ENCODE measurements around the gene A3GALT2. TPM values are rescaled to one million over a fixed set of nuclear protein-coding genes. Genes with fewer than 3 reads are reported as not detected.

Gene A3GALT2
- total RNA-seq, 2 experiments from 2014 or later, result not detected

DNA sequence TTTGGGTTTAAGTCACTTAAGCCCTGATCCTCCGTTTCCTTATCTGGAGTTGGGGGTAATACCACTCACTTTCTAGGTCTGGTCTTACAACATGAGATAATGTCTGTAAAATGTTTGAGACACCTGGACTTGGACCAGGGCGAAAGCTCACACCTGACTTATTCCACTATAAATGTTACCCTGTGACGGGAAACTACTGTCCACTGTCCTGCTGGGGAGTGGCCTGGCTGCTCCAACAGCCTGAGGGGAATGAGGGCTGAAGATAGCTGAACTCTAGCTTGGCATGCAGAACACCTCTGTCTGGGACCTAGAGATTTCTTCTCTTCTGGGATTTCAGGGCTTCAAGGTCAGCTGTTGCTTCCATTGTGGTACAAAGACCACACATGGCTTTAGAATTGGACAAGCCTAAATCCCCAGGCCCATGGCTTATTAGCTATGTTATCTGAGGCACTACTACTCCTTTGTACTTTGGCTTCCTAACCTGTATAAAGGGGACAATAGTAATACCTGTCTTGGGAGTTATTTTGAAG is 9.5 kb upstream of the A3GALT2 start:
- Mint-ChIP-seq H3K9me3 (no peaks in the 10 kb centered on the region), H3K27ac (no peak overlapping the region), H3K4me1 (ENCODE audit: low read depth) (peaks cover 4% of the 10 kb centered on the region), H3K36me3 (ENCODE audit: low read depth) (peaks cover 32% of the 10 kb centered on the region), H3K4me3 (no peak overlapping the region), H3K27me3 (no peaks in the 10 kb centered on the region)
- intact Hi-C loops (cut with micrococcal nuclease), result no loop called here
- ChIA-PET CTCF (interaction anchor here (0.6 to 1.5 kb wide), 2 partner anchors 18 to 35 kb away, joined by 3 to 10 read pairs; no protein-coding TSS in a partner anchor), POLR2A (interaction anchor here (0.6 to 1.0 kb wide), 2 partner anchors 19 to 411 kb away, joined by 3 to 5 read pairs; no protein-coding TSS in a partner anchor)
- ATAC-seq (no peak), DNase-seq (no peak)
- TF ChIP-seq, protein P1, sequence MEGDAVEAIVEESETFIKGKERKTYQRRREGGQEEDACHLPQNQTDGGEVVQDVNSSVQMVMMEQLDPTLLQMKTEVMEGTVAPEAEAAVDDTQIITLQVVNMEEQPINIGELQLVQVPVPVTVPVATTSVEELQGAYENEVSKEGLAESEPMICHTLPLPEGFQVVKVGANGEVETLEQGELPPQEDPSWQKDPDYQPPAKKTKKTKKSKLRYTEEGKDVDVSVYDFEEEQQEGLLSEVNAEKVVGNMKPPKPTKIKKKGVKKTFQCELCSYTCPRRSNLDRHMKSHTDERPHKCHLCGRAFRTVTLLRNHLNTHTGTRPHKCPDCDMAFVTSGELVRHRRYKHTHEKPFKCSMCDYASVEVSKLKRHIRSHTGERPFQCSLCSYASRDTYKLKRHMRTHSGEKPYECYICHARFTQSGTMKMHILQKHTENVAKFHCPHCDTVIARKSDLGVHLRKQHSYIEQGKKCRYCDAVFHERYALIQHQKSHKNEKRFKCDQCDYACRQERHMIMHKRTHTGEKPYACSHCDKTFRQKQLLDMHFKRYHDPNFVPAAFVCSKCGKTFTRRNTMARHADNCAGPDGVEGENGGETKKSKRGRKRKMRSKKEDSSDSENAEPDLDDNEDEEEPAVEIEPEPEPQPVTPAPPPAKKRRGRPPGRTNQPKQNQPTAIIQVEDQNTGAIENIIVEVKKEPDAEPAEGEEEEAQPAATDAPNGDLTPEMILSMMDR (IDR thresholded peaks at IDR 0.05), result no peak

DNA sequence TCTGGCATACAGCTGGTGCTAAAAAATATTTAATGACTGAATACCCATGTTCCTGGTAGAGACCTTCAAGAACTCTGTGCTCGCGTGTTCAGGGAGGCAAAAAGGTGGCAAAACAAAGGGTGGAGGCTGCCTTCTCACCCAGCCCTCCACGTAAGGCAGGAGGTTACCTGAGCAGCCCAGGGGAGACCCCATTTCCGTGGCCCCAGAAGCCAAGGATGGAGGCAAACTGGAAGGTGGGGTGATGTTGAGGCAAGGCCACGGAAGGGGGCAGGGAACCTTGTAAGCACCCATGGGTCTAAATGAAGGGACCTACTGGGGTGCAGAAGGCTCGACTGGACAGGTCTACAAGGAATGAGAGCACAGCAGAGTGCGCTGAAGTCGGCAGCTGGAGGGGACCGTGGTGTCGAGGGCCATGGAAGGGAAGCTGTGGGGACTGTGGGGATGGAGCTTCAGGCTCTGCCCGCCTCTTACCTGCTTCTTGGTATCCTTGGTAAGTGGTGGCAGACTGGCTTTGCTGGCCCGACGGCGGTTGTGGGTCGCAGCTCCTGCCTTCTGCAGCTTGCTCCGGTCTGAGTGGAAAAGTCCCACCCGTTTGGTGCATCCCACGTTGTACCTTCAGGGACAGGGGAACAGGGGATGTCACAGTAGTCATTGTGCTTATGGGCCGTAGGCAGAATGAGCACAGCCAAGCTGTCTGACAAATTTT is 8.9 kb upstream of the A3GALT2 start:
- Mint-ChIP-seq H3K27me3 (no peaks in the 10 kb centered on the region), H3K9me3 (no peaks in the 10 kb centered on the region), H3K4me3 (no peak overlapping the region), H3K27ac (no peak overlapping the region), H3K36me3 (ENCODE audit: low read depth) (peaks cover 36% of the 10 kb centered on the region), H3K4me1 (ENCODE audit: low read depth) (no peaks in the 10 kb centered on the region)
- POLR2A ChIA-PET, result no interaction called here
- CTCF ChIA-PET, result interaction anchor here (0.6 to 1.5 kb wide), 2 partner anchors 18 to 34 kb away, joined by 3 to 10 read pairs; no protein-coding TSS in a partner anchor
- no peak for DNase-seq
- intact Hi-C loops (cut with micrococcal nuclease), result no loop called here
- ATAC-seq, result no peak
- TF ChIP-seq, protein P1 (IDR thresholded peaks at IDR 0.05), result no peak

- peaks cover 35% of the 10 kb centered on the region for H3K36me3 Mint-ChIP-seq (ENCODE audit: low read depth)
- no peak overlapping the region for H3K27ac Mint-ChIP-seq
Measured at GRCh38 chr1:33328817-33329216, 7.9 kb upstream of the A3GALT2 start.

DNA sequence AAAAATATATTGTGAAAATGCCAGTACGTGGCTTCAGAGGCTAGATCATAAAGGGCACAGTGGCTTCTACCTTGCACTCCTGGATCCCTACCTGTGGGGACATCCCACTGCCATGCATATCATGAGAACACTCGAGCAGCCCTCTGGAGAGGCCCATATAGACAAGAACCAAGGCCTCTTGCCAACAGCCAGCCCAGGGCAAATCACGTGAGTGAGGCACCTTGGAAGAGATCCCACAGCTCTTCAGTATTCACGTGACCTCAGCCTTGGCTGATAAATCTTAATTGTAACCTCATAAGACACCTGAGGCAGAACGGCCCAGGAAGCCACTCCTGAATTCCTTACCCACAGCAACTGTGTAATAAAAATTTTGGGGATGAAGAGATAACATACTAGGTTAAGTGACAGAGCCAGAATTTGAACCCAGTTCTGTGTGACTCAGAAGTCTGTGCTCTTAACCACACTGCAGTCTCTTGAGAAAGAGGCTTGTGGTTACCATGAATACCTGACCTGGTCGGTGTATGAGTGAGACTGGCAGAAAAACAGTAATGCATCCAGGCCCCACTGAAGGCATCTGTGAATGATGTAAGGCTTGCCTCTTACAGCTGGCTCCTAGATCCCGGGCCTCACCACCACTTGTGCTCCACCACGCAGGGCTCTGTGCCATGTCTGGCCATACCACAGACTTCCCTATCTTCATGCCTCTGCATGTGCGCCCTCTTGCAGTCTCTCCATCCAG is 6.9 kb upstream of the A3GALT2 start:
- TF ChIP-seq, protein P1 (IDR thresholded peaks at IDR 0.05), result no peak
- ATAC-seq (no peak), DNase-seq (no peak)
- POLR2A ChIA-PET, result no interaction called here
- no peak overlapping the region for H3K27ac Mint-ChIP-seq
- no peaks in the 10 kb centered on the region for H3K9me3 Mint-ChIP-seq
- intact Hi-C loops (cut with micrococcal nuclease), result no loop called here
- no peak overlapping the region for H3K4me3 Mint-ChIP-seq
- no peaks in the 10 kb centered on the region for H3K4me1 Mint-ChIP-seq (ENCODE audit: low read depth)
- CTCF ChIA-PET, result interaction anchor here (1.0 to 1.3 kb wide), 2 partner anchors 30 to 32 kb away, joined by 3 to 4 read pairs; no protein-coding TSS in a partner anchor
- no peaks in the 10 kb centered on the region for H3K27me3 Mint-ChIP-seq
- H3K36me3 Mint-ChIP-seq (ENCODE audit: low read depth), result peaks cover 35% of the 10 kb centered on the region

More at GRCh38 chr1:33328817-33329216, 7.9 kb upstream of the A3GALT2 start:
- Mint-ChIP-seq H3K4me3 (no peak overlapping the region), H3K9me3 (no peaks in the 10 kb centered on the region), H3K4me1 (ENCODE audit: low read depth) (no peaks in the 10 kb centered on the region), H3K27me3 (no peaks in the 10 kb centered on the region)
- ATAC-seq, result no peak
- intact Hi-C loops (cut with micrococcal nuclease), result no loop called here
- ChIA-PET CTCF (interaction anchor here (1.0 to 1.3 kb wide), 2 partner anchors 31 to 33 kb away, joined by 3 to 4 read pairs; no protein-coding TSS in a partner anchor), POLR2A (no interaction called here)
- no peak for DNase-seq
- TF ChIP-seq, protein P1 (IDR thresholded peaks at IDR 0.05), result no peak

Data from activated CD8-positive, alpha-beta T cell treated with anti-CD3 and anti-CD28 coated beads for 36 hours (primary cell).